Motor neuron (in vitro differentiated cells): ENCODE results near the gene IQCE. TPM values are rescaled to one million over a fixed set of nuclear protein-coding genes. Genes with fewer than 3 reads are reported as not detected.

ENCODE experiments used
- ATAC-seq, 8 experiments: fragments of 200-7000 bp; cut with Tn5 transposase; replicated peaks in 6 of 8; 2 replicates each; pipeline ENCODE4 v1.8.0; 2021; ENCODE audit warnings: mild to moderate bottlenecking in 8 of 8, moderate library complexity in 8 of 8
- H3K27ac ChIP-seq, 2 donors: fragments of 250-450 bp; sonication (Bioruptor Pico); 2 replicates each; pipeline ENCODE4 v1.9.0; 2021; ENCODE audit warnings: antibody characterized with exemption in 2 of 2, mild to moderate bottlenecking in 2 of 2, moderate library complexity in 1 of 2
- H3K4me1 ChIP-seq, 2 donors: fragments of 250-450 bp; sonication (Bioruptor Pico); replicated peaks in 1 of 2; 2 replicates each; pipeline ENCODE4 v1.6.1; 2021; ENCODE audit warnings: antibody characterized with exemption in 2 of 2, mild to moderate bottlenecking in 2 of 2, moderate library complexity in 1 of 2
- H3K4me3 ChIP-seq, 5 donors: fragments of 250-450 bp; sonication (Bioruptor Pico); 2 replicates each; pipeline ENCODE4 v1.9.0; 2021; ENCODE audit warnings: antibody characterized with exemption in 5 of 5, mild to moderate bottlenecking in 5 of 5, moderate library complexity in 4 of 5
- WGBS, 10 experiments: fragments of 450-650 bp; shearing (Covaris generic); methylation state at CpG; one replicate each; pipeline ENCODE4 v1.0.0; 2022; 5-methylcytosine and 5-hydroxymethylcytosine counted together
- in situ Hi-C, 9 experiments: fragments of 400-800 bp; cut with MboI; loops; one replicate each; pipeline ENCODE4 v1.15.0; 2021; ENCODE audit warnings: low sequenced_read_pairs in 9 of 9, low pct_unique_long_range_greater_than_20kb in 2 of 9; ENCODE audit not compliant: unreplicated experiment in 9 of 9
- total RNA-seq, 8 experiments: library from RNA; unstranded; fragments of 300-600 nt; gene quantifications; 2 replicates each; pipeline versions ENCODE4 v1.2.3 to v1.2.4, GENCODE V29; 2022

Gene IQCE
- total RNA-seq, 8 experiments from 2014 or later = 5.5 to 26.5 (median 6.5) TPM

DNA sequence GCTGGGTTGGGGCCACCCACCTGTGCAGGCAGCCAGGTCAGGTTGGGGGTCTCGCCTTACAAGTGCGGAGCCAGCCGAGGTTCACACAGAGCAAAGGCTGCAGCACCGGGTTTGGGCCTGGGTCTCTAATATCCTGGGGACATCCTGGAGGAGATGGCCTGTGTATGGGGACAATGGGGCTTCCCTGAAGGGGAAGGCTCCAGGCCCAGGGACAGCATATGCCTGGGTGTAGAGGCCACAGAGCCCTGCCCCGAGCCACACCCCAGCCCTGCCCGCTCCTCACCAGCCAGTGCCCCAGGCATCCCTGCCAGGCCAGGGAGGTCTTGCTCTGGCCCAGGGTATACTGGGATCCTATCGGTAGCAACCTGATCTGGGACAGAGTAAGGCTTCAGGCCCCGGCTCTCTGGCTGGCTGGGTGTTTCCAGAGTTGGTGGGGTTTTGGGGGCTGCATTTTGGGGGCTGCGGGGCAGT, 82.1 kb downstream of the IQCE start:
- in situ Hi-C loops = no loop called here
- WGBS, 10 experiments = 27 to 40% methylated on average over 1 to 2 of the region's 9 CpGs; no CpG with 5 or more reads in 8 of the 10 experiments
- H3K4me1 ChIP-seq = peaks cover 43 to 45% of the 10 kb centered on the region in 2 donors
- ATAC-seq = peak; percentile 3 to 21 (median 6)
- no peak overlapping the region for H3K4me3 ChIP-seq
- H3K27ac ChIP-seq = peak overlapping the region; percentile 21 to 38

DNA sequence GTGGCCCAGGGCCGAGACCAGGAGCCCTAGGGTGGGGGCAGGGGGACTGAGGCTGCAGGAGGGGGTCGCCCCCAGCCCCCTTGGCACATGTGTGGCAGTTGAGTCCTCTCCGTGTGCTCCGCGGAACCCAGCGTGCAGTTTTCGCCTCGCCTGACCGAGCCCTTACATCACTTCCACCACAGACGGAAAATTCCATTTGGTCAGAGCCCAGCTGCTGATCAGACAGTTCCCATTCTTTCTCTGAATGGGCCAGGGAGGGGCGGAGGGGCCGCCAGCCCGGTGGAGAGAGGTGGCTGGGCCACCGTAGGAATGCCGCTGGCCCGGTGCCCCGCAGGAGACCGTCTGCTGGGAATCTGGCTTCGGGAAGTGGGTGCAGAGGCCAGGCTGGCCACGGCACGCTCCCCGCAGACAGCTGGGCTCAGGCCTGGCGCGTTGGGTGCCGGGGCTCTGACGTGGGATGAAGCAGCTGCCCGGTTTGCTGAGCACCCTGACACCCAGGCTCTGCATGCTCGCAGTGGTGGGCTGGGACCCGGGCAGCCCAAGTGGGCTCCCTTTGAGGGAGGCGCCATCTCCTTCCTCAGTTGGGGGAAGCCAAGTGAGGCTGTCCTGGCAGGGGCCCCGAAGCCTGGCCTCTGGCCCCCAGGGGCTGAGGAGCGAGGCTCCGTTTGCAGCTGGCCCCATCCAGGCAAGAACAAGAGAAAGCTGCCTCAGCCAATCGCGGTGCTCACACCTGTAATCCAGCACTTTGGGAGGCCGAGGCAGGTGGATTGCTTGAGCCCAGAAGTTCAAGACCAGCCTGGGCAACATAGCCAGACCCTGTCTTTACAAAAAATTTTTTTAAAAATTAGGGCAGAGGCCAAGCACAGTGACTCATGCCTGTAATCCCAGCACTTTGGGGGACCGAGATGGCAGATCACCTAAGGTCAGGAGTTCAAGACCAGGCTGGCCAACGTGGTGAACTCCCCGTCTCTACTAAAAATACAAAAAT, 82.9 kb downstream of the IQCE start:
- Histone ChIP-seq H3K4me1 (peaks cover 38 to 43% of the 10 kb centered on the region in 2 donors), H3K27ac (peak overlapping the region; percentile 21 to 38), H3K4me3 (no peak overlapping the region)
- ATAC-seq = peak; percentile 65 to 73 (median 71)
- in situ Hi-C loops = no loop called here
- WGBS, 10 experiments = 0 to 100% (median 78%) methylated on average over 1 to 15 of the region's 39 CpGs; no CpG with 5 or more reads in 3 of the 10 experiments

GRCh38 chr7:2643386-2644219, 84.8 kb downstream of the IQCE start:
- peak overlapping the region in 1 of 2 donors; percentile 66 for H3K27ac ChIP-seq
- in situ Hi-C loops = no loop called here
- H3K4me3 ChIP-seq = no peak overlapping the region
- H3K4me1 ChIP-seq = peaks cover 33 to 36% of the 10 kb centered on the region in 2 donors
- 80 to 100% (median 93%) methylated on average over 1 to 5 of the region's 29 CpGs; no CpG with 5 or more reads in 7 of the 10 experiments for WGBS, 10 experiments
- no peak for ATAC-seq

- Histone ChIP-seq H3K4me3 (no peak overlapping the region), H3K27ac (peak overlapping the region in 1 of 2 donors; percentile 66), H3K4me1 (peaks cover 33 to 36% of the 10 kb centered on the region in 2 donors)
- WGBS, 10 experiments = 58 to 100% (median 80%) methylated on average over 1 to 3 of the region's 6 CpGs; no CpG with 5 or more reads in 6 of the 10 experiments
- in situ Hi-C loops = no loop called here
- peak in 5 of 8 experiments; percentile 13 to 37 (median 23) for ATAC-seq
Observed at GRCh38 chr7:2644220-2644561, 85.4 kb downstream of the IQCE start.

GRCh38 chr7:2644562-2645273, 85.9 kb downstream of the IQCE start:
- Histone ChIP-seq H3K4me3 (no peak overlapping the region), H3K27ac (peak overlapping the region; percentile 1 to 66), H3K4me1 (peaks cover 33 to 36% of the 10 kb centered on the region in 2 donors)
- peak; percentile 10 to 66 (median 45) for ATAC-seq
- in situ Hi-C loops = no loop called here
- WGBS, 10 experiments = 7 to 52% (median 25%) methylated on average over 1 to 5 of the region's 18 CpGs; no CpG with 5 or more reads in 6 of the 10 experiments

DNA sequence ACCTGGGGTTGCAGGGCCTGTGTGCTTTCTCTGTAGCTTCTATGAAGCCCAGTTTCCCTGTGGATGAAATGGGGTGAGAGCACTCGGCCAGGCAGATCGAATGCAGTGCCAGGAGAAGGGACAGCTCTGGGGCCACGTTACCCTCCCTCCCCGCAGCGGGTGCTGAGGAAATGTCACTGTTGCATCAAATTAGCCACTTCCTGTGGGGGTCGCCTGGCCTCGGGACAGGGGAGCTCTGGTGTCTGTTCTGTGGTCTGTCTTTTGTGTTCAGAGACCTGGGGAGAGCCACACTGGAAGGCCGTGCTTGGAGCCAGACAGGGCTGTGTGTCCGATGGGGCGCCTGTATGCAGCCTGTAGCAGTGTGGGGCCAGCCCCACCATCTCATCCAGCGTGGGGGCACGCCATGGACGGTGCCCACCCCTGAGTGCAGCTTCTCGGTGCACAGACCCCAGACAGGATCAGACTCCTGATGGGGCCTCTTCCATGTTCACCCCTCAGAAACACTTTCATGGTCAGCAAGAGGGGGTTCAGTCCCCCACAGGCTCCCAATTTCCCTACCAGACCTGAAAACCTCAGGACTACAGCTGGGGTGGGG, 86.6 kb downstream of the IQCE start:
- peaks cover 33 to 36% of the 10 kb centered on the region in 2 donors for H3K4me1 ChIP-seq
- no peak overlapping the region for H3K4me3 ChIP-seq
- no peak for ATAC-seq
- in situ Hi-C loops = no loop called here
- WGBS, 10 experiments = 35 to 50% (median 40%) methylated on average over 2 to 4 of the region's 14 CpGs; no CpG with 5 or more reads in 7 of the 10 experiments
- peak overlapping the region; percentile 1 to 49 for H3K27ac ChIP-seq

DNA sequence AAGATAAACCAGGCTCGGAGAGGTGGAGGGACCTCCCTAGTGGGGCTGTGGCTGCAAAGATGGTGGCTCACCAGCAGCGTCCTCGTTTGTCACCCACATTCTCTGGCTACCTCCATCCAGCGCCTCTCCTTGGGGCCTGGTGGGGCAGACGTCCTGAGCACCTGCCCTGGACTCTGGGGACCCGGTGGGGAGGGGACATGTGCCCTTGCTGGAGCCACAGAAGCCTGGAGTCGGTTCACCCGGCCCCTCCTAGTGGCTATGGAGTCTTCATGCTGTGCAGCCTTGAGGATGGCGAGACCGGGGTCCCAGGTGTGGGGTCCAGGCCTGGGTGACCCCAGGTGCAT, 87.5 kb downstream of the IQCE start:
- 88 to 100% methylated on average over 1 to 2 of the region's 10 CpGs; no CpG with 5 or more reads in 8 of the 10 experiments for WGBS, 10 experiments
- in situ Hi-C loops = no loop called here
- Histone ChIP-seq H3K27ac (no peak overlapping the region), H3K4me1 (peaks cover 27 to 32% of the 10 kb centered on the region in 2 donors), H3K4me3 (no peak overlapping the region)
- ATAC-seq = no peak

- no CpG with 5 or more reads among the region's 73 CpGs for WGBS, 10 experiments
- H3K4me1 ChIP-seq = peaks cover 24 to 27% of the 10 kb centered on the region in 2 donors
- H3K27ac ChIP-seq = no peak overlapping the region
Observed at GRCh38 chr7:2646680-2647571, 88.1 kb downstream of the IQCE start.

GRCh38 chr7:2647594-2648172, 88.9 kb downstream of the IQCE start:
- in situ Hi-C loops = no loop called here
- no peak for ATAC-seq
- H3K4me1 ChIP-seq = peaks cover 24 to 31% of the 10 kb centered on the region in 2 donors
- 100% methylated on average over 1 of the region's 15 CpGs; no CpG with 5 or more reads in 9 of the 10 experiments for WGBS, 10 experiments
- H3K27ac ChIP-seq = no peak overlapping the region
- H3K4me3 ChIP-seq = no peak overlapping the region

More at GRCh38 chr7:2646680-2647571, 88.1 kb downstream of the IQCE start:
- in situ Hi-C loops = no loop called here
- no peak for ATAC-seq
- no peak overlapping the region for H3K4me3 ChIP-seq

DNA sequence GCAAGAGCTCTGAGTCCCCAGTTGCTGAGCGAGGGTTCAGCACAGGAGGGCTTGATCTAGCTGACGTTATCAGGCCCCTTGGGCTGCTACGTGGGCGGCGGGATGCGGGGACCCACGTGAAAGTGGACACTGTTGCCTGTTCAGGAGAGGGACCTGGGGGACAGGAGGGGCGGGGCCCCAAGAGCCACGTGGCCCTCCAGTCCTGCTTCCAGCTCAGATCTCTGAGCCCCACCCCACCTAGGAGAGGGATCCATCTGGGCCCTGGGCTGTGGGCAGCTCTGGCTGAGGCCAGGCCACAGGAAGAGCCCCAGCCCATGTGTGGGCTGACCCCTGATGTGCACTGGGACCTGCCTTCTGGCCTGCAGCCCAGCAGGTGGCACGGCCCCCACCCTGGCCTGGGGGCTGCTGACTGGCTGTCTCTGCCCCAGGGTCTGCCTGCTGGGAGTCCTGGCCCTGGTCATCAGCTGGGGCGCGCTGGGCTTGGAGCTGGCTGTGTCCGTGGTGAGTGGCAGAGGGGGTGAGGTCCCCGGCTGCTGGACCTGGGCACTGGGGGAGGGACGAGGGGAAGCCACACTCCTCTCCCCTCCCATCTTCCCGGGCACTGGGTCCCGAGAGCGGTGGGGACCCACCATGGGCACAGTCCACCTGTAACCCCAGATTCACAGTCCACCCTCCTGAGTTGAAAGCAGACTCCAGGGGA, 90.5 kb downstream of the IQCE start:
- Histone ChIP-seq H3K4me3 (no peak overlapping the region), H3K4me1 (peaks cover 14 to 21% of the 10 kb centered on the region in 2 donors), H3K27ac (no peak overlapping the region)
- peak in 3 of 8 experiments; percentile 6 to 34 (median 11) for ATAC-seq
- WGBS, 10 experiments = 92% methylated on average over 2 of the region's 18 CpGs; no CpG with 5 or more reads in 9 of the 10 experiments
- in situ Hi-C loops = no loop called here

GRCh38 chr7:2649991-2650390, 91.2 kb downstream of the IQCE start:
- Histone ChIP-seq H3K27ac (no peak overlapping the region), H3K4me3 (no peak overlapping the region), H3K4me1 (peaks cover 7 to 14% of the 10 kb centered on the region in 2 donors)
- no peak for ATAC-seq
- 100% methylated on average over 1 to 3 of the region's 11 CpGs; no CpG with 5 or more reads in 6 of the 10 experiments for WGBS, 10 experiments
- in situ Hi-C loops = no loop called here
